GM18508 (cell line): ENCODE measurements around the gene USP4.
"Not testable (repeated sequence)": the region's sequence is repeated elsewhere in the genome, so short reads cannot be mapped to it uniquely, and the experiment has no call there.

Experiments
- ATAC-seq: cut with Tn5 transposase; IDR thresholded peaks from one replicate; pipeline ENCODE4 v1.9.1; 2021; ENCODE audit warnings: moderate number of reproducible peaks; ENCODE audit not compliant: insufficient read depth, unreplicated experiment

USP4 gene

GRCh38 chr3:49339941-49340800, at the start of gene USP4:
USP4 (minus strand) TSS chr3:49340053; CDS start chr3:49340024, 29 bp downstream.
- ATAC-seq: no peak

GRCh38 chr3:49389297-49389696, 49.4 kb upstream of the USP4 start:
- ATAC-seq: no peak

GRCh38 chr3:49388289-49388820, 48.5 kb upstream of the USP4 start:
- no peak for ATAC-seq

- no peak for ATAC-seq
Measured at GRCh38 chr3:49387721-49388120, 47.9 kb upstream of the USP4 start.

GRCh38 chr3:49386056-49386756, 46.4 kb upstream of the USP4 start:
- no peak for ATAC-seq

GRCh38 chr3:49385617-49386016, 45.8 kb upstream of the USP4 start:
- no peak for ATAC-seq

- no peak for ATAC-seq
Measured at GRCh38 chr3:49383387-49383786, 43.5 kb upstream of the USP4 start.

GRCh38 chr3:49378249-49378895, 38.5 kb upstream of the USP4 start:
- no peak for ATAC-seq

- no peak for ATAC-seq
Measured at GRCh38 chr3:49377483-49377882, 37.6 kb upstream of the USP4 start.

- ATAC-seq: no peak
Measured at GRCh38 chr3:49371946-49372345, 32.1 kb upstream of the USP4 start.

- no peak for ATAC-seq
Measured at GRCh38 chr3:49370585-49371290, 30.9 kb upstream of the USP4 start.

GRCh38 chr3:49362561-49362960, 22.7 kb upstream of the USP4 start:
- ATAC-seq: no peak

GRCh38 chr3:49359623-49360022, 19.8 kb upstream of the USP4 start:
- ATAC-seq: no peak

- ATAC-seq: no peak
Measured at GRCh38 chr3:49358884-49359225, 19.0 kb upstream of the USP4 start.

GRCh38 chr3:49358217-49358883, 18.5 kb upstream of the USP4 start, which contains the start of gene GPX1:
GPX1 (minus strand) TSS chr3:49358353; CDS start chr3:49358278, 75 bp downstream.
- peak; percentile 46 for ATAC-seq

- not testable (repeated sequence) for ATAC-seq
Measured at GRCh38 chr3:49357443-49358216, 17.8 kb upstream of the USP4 start.

- not testable (repeated sequence) for ATAC-seq
Measured at GRCh38 chr3:49357095-49357442, 17.2 kb upstream of the USP4 start.

- ATAC-seq: no peak
Measured at GRCh38 chr3:49352890-49353421, 13.1 kb upstream of the USP4 start.

GRCh38 chr3:49352281-49352680, 12.4 kb upstream of the USP4 start:
- ATAC-seq: no peak
